A549 (cell line): Measurements from ENCODE around the gene TXK.

ENCODE experiments used
- RFX5 ChIP-seq: fragments of 450-650 bp; IDR thresholded peaks from 2 replicates; pipeline ENCODE4 v1.7.1; 2014; ENCODE audit warnings: antibody characterized with exemption, mild to moderate bottlenecking, moderate library complexity
- TF ChIP-seq, protein P1 (sequence below): fragments of >200 bp; sonication (Bioruptor Twin); formaldehyde crosslinking; IDR thresholded peaks from 3 replicates; pipeline ENCODE4 v1.5.1; 2016
- TF ChIP-seq, protein P2 (sequence below): fragments of 150-350 bp; IDR thresholded peaks from 2 replicates; pipeline ENCODE4 v1.6.1; 2014; ENCODE audit warnings: low read depth, mild to moderate bottlenecking, low read length

DNA sequence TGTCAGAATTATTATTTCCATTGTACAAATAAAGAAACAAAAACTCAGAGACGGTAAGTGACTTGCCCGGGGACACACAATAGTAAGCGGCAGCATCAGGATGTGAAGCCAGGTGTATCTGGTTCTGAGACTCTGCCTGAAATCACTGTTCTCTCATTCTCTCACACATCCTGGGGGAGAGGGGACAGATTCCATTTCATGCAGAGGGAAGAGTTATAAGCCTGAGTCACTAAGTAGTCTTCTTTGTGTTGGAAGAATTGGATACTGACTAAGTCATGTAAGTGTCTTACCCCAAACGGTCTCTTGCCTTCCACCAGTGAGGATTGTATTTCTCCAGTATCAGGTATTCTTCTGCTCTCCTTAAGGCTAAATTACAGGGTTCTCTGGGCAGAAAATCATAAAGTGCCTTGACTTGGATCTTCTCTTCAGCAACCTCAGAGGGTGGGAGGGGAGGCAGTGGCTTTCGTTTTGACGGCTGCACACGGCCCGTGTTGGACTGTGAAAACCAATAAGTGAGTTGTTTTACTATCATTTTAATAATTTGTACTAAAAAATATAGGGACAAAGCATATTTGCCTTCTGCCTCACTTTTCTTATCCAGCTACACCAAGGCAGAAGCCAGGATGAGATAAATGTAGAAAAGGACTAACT, 21.9 kb downstream of the TXK start:
- TF ChIP-seq, protein P1, sequence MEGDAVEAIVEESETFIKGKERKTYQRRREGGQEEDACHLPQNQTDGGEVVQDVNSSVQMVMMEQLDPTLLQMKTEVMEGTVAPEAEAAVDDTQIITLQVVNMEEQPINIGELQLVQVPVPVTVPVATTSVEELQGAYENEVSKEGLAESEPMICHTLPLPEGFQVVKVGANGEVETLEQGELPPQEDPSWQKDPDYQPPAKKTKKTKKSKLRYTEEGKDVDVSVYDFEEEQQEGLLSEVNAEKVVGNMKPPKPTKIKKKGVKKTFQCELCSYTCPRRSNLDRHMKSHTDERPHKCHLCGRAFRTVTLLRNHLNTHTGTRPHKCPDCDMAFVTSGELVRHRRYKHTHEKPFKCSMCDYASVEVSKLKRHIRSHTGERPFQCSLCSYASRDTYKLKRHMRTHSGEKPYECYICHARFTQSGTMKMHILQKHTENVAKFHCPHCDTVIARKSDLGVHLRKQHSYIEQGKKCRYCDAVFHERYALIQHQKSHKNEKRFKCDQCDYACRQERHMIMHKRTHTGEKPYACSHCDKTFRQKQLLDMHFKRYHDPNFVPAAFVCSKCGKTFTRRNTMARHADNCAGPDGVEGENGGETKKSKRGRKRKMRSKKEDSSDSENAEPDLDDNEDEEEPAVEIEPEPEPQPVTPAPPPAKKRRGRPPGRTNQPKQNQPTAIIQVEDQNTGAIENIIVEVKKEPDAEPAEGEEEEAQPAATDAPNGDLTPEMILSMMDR = no peak
- TF ChIP-seq, protein P2, sequence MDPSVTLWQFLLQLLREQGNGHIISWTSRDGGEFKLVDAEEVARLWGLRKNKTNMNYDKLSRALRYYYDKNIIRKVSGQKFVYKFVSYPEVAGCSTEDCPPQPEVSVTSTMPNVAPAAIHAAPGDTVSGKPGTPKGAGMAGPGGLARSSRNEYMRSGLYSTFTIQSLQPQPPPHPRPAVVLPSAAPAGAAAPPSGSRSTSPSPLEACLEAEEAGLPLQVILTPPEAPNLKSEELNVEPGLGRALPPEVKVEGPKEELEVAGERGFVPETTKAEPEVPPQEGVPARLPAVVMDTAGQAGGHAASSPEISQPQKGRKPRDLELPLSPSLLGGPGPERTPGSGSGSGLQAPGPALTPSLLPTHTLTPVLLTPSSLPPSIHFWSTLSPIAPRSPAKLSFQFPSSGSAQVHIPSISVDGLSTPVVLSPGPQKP = no peak
- no peak for TF ChIP-seq RFX5
